GM10847 (cell line): Measurements from ENCODE around the gene ITIH3.

ENCODE experiments used
- POLR2A ChIP-seq: IDR thresholded peaks from 2 replicates; pipeline ENCODE4 v1.6.1; 2011; ENCODE audit not compliant: insufficient read length; ENCODE audit errors: extremely low read depth

Gene ITIH3

GRCh38 chr3:52841211-52841980, 46.8 kb downstream of the ITIH3 start:
- no peak for TF ChIP-seq POLR2A

- TF ChIP-seq POLR2A: no peak
Observed at GRCh38 chr3:52841981-52842340, 47.4 kb downstream of the ITIH3 start.

GRCh38 chr3:52842424-52842823, 47.8 kb downstream of the ITIH3 start:
- TF ChIP-seq POLR2A: no peak

GRCh38 chr3:52843108-52843865, 48.7 kb downstream of the ITIH3 start:
- no peak for TF ChIP-seq POLR2A

- TF ChIP-seq POLR2A: no peak
Observed at GRCh38 chr3:52843881-52844280, 49.3 kb downstream of the ITIH3 start.

- TF ChIP-seq POLR2A: no peak
Observed at GRCh38 chr3:52844290-52844975, 49.8 kb downstream of the ITIH3 start.

- no peak for TF ChIP-seq POLR2A
Observed at GRCh38 chr3:52845157-52845556, 50.6 kb downstream of the ITIH3 start.

GRCh38 chr3:52845691-52846431, 51.3 kb downstream of the ITIH3 start:
- no peak for TF ChIP-seq POLR2A

- TF ChIP-seq POLR2A: no peak
Observed at GRCh38 chr3:52846432-52846965, 51.9 kb downstream of the ITIH3 start.

- TF ChIP-seq POLR2A: no peak
Observed at GRCh38 chr3:52847241-52847640, 52.6 kb downstream of the ITIH3 start.

GRCh38 chr3:52847726-52848125, 53.1 kb downstream of the ITIH3 start:
- TF ChIP-seq POLR2A: no peak

GRCh38 chr3:52848617-52849016, 54.0 kb downstream of the ITIH3 start:
- TF ChIP-seq POLR2A: no peak

GRCh38 chr3:52849656-52850055, 55.1 kb downstream of the ITIH3 start:
- TF ChIP-seq POLR2A: no peak

GRCh38 chr3:52851348-52851747, 56.8 kb downstream of the ITIH3 start:
- no peak for TF ChIP-seq POLR2A

GRCh38 chr3:52852419-52852818, 57.8 kb downstream of the ITIH3 start:
- TF ChIP-seq POLR2A: no peak
